ENCODE results near the gene DLGAP4. TPM values are rescaled to one million over a fixed set of nuclear protein-coding genes. Genes with fewer than 3 reads are reported as not detected.
A peak's percentile ranks its signal among the peaks of the same experiment; 100 is the strongest.

DLGAP4 gene
- total RNA-seq, 1 experiment from 2014 or later = 26.0 TPM

GRCh38 chr20:36565520-36565919 lies 259.4 kb downstream of the DLGAP4 start:
- no peak for DNase-seq (ENCODE audit: low read depth)

- DNase-seq (ENCODE audit: low read depth) = peak; percentile 78
Measured at GRCh38 chr20:36569847-36570429, 263.8 kb downstream of the DLGAP4 start.

- DNase-seq (ENCODE audit: low read depth) = no peak
Measured at GRCh38 chr20:36571564-36572504, 265.7 kb downstream of the DLGAP4 start.

- peak; percentile 32 for DNase-seq (ENCODE audit: low read depth)
Measured at GRCh38 chr20:36572701-36573102, 266.6 kb downstream of the DLGAP4 start.

- peak; percentile 82 for DNase-seq (ENCODE audit: low read depth)
Measured at GRCh38 chr20:36573103-36573797, 267.1 kb downstream of the DLGAP4 start, which contains the start of gene TGIF2. TSS of gene TGIF2 (plus strand) at chr20:36573597. CDS start at chr20:36578775, 5,178 bp downstream.

GRCh38 chr20:36573798-36574365 lies 267.7 kb downstream of the DLGAP4 start:
- peak; percentile 34 for DNase-seq (ENCODE audit: low read depth)

GRCh38 chr20:36574366-36575135 lies 268.4 kb downstream of the DLGAP4 start:
- peak; percentile 61 for DNase-seq (ENCODE audit: low read depth)

- DNase-seq (ENCODE audit: low read depth) = no peak
Measured at GRCh38 chr20:36576081-36576445, 269.9 kb downstream of the DLGAP4 start.

Other genes with a start within 250 kb of the DLGAP4 start
- gene EPB41L1, start 151.6 kb upstream of the DLGAP4 start, total RNA-seq (2014; rRNA removed; shearing (Covaris generic)) = 20.1 and 34.9 TPM in 2 replicates
- 30.1 and 46.2 TPM in 2 replicates for gene AAR2, start 69.9 kb upstream of the DLGAP4 start, total RNA-seq (2014; rRNA removed; shearing (Covaris generic))
- 29.0 and 39.2 TPM in 2 replicates for gene MYL9, start 235.2 kb downstream of the DLGAP4 start, total RNA-seq (2014; rRNA removed; shearing (Covaris generic))

Measured in M059J (cell line).